Astrocyte of the hippocampus (primary cell): ENCODE measurements around the gene GRAMD1B.

Experiments
- DNase-seq: peaks from one replicate; pipeline ENCODE4 v3.0.0; 2011; ENCODE audit warnings: low read depth, low spot score

Gene GRAMD1B

DNA sequence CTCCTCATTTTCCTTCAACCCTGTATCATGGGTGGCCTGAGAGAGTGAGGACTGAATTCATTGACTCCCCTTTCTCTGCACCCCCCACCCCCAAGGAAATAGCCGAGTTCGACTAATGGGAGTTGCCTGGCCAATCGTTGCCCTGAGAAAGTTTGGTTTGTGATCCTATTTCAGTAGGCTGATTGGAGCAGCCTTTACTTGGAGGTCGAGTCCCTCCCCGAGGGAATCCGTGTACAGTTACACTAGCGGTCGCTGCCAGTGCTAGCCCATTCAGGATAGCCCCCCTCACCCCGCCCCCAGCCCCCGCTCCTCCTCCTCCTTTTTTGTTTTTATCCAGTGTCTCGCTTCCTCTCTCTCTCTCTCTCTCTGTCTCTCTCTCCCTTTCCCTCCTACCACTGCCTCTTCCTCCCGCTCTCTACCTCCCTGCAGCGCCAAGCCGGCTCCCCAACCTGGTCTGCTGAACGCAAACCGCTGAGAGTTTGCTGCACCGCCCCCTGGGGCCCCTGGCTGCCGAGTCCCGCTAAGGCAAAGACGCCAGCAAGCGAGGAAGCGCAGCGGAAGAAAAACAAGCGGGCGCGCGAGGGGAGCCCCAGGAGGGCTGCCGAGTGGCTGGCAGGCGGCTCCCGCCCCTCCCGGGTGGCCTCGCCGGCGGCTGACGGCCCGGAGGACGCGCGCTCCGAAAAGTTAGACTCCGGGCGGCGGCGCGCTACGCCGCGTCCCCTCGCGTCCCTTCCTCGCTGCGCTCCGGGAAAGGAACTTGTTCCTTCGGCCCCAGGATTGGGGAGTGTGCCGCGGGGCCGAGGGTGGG is at the start of gene GRAMD1B:
TSS of gene GRAMD1B (plus strand) at position 357 of the 808 bp plus-strand sequence. CDS start 524 bp downstream, outside the sequence.
- peak; percentile 80 for DNase-seq

DNA sequence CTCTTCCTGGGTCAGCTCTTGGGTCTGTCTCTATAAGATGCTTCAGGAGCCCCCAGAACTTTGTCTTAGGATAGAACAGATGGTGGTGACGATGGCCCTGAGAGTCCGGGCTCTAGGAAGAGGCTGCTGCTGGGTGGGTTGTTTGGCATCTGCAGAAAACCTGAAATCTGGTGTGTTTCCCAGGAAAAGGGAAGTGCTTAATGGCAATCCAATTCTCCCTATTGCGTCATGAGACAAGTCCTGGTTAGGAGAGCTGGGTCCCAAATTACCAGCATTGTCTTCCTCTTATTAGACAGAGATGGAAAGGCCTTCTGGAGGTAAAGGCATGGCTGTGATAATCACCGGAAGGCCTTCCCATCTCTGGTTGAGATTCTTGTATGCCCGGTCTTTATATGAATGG is 48.9 kb upstream of the GRAMD1B start:
- DNase-seq: no peak

DNA sequence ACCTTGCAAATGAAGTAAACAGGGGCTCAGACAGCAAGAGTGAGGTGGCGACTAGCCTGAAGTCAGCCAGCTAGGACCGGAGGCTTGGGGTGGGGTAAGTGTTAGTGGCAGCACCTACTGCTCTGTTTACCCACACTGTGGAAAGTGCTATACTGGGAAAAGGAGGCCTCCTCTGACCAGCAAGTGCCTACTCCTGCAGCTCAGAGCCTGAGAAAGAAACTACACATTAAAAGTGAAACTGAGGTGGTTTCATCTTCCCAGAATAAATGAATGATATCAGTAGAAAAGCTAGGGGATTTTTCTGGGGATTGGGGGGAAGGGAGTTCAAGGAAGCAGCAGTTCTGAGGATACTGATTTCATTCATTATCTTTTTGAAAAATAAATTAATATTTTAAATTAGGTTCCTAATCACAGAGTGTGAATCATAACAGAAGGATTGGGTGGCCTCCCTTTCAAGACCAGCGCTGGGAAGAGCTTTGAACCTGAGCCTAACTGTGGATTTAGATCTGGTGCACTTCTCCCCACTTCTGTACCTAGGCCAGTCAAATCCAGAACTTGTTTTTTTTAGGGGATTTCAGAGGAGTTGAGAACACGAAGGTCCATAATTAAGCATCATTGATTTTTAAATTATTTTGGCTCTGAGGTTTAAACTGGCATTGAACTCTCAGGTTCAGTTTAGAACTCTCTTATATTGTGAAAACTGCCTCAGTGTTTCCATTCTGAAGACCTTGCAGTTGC is 48.1 kb upstream of the GRAMD1B start:
- no peak for DNase-seq

DNA sequence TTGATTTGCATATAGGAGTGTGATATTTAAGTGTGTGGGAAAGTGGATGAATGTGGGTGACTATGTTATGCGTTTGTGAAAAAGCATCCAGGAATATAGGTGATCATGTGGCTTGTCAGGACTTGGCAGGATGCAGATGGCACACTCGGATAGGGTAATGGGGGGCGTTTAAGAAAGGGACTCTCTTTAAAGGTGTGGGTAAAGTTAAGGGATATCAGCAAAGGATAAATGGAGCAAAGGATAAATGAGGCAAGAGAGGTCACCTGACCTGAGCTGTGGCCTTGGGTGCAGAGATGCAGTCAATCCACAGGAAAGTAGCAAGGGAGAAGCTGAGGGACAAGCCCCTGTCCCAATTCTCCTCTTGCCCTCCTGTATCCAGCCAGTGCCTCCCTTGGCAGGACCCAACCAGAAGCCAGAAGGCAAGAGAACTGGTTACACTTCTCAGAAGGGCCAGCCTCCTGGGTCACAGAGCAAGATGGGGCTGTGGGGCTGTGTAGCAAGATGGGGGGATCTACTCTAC is 47.5 kb upstream of the GRAMD1B start:
- no peak for DNase-seq

DNA sequence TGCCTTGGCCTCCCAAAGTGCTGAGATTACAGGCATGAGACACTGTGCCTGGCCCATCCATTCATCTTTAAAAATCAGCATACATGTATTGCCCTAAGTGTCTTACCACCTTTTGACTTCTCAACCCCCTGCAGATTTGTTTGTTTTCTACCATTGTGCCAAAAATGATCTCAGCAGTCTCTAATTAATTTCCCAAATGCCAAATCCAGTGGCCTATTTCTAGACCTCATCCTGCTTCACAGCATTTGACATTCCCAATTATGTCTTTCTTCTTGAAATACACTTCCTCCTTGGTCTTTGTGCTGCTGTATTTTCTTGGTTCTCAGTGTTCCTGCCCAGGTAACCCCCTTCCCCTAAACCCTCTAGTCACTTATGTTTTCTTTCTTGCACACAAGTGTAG is 46.0 kb upstream of the GRAMD1B start:
- no peak for DNase-seq

DNA sequence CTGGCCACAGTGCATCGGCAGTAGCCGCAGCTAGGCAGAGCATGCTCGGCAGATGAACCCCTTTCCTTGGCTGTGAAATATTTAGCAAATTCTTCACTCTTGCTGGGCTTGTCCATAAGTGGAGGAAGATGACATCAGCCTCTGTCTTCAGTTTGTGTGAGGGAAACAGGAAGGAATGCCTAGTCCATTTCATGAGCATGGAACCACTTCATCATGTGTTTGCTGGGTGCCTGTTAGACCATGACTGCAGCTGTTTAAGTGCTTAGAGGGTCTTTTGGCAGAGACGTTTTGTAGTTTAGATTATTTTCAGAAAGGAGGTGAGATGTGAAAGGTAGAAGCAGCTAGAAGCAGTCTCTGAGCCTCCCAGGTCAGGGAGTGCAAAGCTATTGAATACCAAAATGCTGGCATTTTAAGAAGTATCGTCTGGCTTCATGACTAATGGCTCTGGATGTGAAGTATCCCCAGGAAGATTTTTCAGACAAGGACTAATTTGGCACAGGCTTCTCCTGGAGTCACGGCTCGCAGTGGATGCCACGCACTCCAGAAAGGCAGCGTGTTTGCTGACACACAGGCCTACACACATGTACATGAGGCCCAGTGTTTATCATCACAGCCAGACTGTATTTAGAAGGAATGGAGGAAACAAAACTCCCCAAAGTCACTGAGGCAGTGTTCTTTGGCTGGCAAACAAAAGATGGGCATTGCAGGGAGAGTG is 43.1 kb upstream of the GRAMD1B start:
- no peak for DNase-seq

DNA sequence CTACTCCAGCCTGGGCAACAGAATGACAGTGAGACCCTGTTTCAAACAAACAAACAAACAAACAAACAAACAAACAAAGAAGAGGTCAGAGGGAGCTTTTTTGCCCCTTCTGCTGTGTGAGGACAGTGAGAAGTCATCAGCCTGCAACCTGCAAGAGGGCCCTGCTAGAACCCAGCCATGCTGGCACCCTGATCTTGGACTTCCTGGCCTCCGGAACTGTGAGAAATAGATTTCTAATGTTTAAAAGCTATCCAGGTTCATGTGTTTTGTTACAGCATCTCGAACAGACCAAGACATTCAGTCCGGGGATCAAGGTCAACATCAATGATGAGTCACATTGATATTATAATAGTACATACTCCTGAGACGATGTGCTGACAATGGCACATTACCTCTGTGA is 41.4 kb upstream of the GRAMD1B start:
- no peak for DNase-seq

DNA sequence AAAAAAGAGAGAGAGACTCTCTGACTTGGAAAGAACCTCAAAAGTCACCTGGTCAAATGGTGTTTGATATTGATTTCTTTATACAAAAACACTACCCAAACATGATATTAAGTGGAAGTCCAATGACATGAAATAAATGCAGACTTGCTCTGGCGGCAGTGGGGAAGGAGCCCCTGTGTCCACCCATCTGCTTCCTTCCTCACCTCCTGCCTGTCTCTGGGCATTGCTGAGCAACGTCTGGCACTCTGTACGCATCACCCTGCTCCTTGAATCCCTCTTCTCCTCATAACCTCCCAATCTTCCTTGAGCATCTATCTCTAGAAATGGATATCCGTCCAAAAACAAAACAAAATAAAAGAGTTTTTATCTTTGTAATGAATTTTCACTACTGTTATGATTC is 39.9 kb upstream of the GRAMD1B start:
- no peak for DNase-seq

DNA sequence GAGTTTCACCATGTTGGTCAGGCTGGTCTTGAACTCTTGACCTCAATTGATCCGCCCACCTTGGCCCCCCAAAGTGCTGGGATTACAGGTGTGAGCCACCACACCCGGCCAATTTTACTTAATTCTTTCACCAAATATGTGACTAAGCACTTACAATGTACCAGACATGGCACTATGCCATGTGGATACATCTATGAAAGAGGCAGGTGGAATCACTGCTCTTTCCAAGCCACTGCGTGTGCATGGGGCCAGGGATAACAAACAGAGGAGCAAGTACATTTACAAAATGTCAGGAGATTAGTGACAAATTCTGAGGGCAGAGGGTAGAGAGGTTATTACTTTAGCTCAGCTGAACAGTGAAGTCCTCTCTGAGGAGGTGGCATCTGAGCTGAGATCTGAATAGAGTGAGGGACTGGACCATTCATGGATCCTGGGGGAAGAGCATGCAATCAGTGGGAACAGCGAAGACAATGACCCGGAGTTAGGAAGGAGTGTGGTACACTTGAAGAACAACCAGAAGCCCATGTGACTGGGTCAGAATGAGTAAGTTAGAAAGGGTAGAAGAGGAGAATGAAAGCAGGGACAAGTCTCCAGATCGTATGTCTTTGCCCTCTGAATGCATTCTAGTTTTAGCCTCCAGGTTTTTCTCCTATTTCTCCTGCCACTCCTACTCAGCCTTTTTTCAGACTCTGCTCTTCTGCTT is 38.3 kb upstream of the GRAMD1B start:
- DNase-seq: no peak

DNA sequence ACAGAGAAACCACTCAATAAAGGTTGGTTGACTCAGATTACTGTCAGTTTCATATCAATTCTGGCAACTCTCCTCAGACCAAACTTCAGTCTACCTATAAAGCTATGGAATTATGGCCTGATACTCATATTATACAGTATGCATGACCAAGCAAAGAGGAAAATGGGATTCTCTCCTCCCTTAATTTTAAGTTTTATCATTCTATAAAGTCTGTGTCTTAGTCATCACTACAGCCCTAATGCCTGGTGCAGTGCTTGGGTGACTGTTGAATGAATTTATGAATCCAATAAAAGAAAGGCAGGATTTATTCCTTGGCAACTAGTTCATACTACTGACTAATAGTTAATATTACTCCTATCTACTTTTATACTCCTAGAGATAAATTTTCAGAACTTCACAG is 37.6 kb upstream of the GRAMD1B start:
- no peak for DNase-seq

DNA sequence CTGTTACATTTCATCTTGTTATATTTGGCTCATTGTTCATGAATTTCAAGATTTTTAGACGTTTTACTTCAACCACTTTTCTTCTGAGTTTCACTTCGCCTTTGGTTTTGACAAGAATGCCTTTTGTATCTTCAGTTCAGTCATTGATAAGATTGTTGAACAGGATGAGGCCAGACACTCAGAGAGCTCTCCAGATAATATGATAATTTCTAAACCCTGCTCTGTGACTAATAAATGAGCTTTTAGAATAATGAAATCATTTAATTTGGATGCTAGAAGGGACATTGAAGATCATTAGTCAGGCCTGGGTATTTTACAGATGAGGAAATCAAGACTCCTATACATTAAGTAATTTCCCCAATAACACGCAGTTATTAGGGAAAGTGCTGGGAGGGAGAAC is 37.2 kb upstream of the GRAMD1B start:
- no peak for DNase-seq

DNA sequence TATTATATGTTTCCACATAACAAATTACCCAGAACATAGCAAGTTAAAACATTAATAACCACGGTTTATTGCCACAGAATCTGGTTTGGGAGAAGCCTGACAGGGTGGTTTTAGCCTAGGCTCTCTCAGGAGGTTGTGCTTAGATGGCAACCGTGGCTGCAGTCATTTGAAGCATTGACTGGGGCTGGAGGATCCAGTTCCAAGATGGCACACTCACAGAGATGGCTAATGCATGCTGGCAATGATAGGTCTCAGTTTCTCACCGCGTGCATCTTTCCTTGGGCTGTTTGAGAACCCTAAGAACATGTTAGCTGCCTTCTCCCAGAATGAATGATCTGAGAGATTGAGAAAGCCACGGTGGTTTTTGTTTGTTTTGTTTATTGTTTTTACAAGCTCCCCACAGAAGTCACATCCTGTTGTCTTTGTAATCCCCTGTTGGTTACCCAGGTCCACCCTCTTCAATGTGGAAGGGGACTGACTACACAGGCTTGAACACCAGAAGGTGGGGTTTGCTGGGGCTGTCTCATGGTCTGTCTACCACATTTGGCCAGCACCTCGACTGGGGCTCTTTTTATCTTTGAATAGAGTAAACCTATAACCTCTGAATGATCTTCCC is 36.6 kb upstream of the GRAMD1B start:
- DNase-seq: no peak

DNA sequence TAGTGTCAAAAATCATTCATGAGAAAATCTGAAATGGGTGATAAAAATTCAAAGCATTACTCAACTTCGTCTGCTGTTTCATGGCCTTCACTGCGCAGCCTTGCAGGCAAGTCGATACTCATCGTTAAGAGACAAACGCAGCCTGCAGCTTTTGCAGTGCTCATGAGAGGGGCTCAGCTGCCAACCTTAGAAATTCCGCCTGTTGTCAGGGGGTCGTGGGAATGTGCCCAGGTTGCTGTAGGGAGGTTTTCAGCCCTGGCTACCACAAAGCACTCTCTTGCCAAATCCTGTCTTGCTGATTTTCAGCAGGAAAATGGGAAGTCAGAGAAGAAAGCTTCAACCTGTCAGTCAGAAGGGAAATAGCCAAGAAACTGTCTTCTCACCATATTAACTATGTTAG is 25.4 kb upstream of the GRAMD1B start:
- DNase-seq: no peak

DNA sequence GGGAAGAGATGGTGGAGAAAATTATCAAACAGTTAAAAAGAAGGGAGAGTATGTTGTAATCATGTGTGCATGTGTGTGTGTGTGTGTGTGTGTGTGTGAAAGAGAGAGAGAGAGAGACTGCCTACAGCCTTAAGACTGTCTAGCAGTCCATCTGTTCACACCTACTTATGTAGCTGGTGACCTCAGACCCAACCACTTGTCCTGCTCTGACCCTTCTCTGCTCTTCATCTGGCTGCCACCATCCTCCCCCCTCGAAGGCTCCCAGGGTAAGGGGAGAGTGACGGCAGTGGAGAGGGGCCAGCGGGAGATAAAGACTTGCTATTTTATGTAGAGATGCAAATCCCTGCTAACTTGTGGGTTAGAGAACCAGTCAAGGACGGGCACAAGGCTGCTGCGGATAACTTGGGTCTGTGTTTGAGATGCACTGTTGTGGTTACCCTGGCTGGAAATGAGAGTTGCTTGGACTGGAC is 24.9 kb upstream of the GRAMD1B start:
- no peak for DNase-seq

DNA sequence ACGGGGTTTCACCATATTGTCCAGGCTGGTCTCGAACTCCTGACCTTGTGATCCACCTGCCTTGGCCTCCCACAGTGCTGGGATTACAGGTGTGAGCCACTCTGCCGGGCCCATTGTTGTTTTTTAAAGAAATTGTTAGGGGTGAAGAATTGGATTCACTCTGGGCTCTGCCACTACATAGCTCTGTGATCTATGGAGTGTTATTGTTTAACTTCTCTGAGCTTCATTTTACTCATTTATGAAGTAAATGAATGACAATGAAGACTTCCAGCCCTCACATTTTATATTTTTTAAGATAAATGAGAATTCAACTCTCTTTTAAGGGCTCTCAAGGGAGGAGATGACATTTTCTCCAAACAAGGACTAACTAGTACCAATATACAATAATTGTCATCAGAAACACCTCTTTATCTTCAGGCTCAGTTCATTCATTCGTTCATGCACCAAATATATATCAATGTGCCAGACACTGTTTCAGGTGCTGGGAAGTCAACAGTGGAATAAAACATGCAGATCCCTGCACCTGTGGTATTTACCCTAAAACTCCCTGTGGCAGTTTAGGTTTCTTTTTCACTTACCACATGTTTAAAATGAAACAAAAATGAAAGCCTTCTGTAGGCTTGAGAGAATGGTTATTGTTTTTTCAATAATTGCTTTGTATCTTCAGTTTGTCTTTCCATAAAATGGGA is 23.5 kb upstream of the GRAMD1B start:
- DNase-seq: no peak

DNA sequence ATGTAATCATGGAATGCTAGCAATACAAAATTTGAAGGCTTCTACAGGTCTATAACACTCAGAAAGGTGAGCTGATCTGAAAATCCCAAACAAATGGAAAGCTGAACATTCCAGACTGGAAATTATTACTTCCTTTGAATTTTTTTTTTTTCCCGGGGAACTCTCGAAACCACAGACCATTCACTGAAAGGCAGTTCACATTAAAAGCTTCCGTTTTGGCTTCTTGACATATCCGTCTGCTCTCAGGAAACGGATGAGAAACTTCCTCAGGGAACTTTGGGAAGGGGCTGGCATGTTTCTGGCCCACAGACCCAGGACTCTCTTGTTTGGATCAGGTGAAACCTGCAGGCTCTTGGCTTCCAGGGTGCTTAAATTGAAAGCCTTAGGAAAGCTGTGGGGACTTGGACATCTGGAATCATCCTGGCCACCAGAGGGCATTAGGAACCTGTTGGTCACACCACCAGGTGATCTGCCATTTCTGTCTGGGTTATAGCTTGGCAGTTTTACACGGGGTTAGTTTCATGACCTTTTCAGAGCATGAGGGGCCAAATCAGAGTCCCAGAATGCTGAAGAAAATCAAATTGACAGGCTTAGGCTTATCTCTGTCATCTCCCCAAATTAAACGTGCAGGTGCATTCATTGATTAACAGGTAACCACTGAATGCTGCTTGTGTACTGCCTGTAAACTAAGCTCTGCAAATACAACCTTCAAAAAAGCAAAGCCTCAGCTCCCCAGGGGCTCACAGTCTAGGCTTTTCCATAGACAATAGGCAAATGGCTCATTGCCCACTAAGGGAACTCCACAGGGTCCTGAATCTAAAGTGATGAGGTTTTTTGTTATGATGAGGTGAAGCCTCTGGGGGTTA is 22.7 kb upstream of the GRAMD1B start:
- DNase-seq: peak; percentile 74

DNA sequence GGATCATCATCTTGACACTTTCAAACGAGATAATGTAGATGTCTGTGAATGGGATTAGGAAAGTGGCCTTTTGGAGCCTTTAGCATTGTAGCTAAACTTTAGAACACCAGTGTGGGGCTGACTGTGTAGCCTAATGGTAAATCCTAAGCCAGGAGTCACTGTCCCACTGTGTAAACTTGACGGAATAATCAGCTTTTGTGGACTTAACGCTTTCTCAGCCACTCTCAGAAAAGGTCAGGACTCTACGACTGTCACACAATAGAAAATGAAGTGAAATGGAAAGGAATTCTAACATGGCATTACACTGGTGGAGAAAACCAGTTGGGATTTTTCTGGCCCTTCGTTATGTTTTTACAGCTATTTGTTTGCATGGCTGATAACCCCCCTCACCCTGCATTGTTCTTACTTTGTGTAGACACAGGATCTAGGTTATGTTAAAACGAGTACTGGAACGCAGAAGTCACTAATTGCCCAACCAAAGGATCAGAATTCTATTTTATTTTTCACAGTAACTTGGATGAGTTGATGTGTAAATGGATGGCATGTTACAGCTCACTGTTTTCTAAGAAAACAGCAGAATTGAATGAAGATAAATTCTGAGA is 22.0 kb upstream of the GRAMD1B start:
- no peak for DNase-seq

DNA sequence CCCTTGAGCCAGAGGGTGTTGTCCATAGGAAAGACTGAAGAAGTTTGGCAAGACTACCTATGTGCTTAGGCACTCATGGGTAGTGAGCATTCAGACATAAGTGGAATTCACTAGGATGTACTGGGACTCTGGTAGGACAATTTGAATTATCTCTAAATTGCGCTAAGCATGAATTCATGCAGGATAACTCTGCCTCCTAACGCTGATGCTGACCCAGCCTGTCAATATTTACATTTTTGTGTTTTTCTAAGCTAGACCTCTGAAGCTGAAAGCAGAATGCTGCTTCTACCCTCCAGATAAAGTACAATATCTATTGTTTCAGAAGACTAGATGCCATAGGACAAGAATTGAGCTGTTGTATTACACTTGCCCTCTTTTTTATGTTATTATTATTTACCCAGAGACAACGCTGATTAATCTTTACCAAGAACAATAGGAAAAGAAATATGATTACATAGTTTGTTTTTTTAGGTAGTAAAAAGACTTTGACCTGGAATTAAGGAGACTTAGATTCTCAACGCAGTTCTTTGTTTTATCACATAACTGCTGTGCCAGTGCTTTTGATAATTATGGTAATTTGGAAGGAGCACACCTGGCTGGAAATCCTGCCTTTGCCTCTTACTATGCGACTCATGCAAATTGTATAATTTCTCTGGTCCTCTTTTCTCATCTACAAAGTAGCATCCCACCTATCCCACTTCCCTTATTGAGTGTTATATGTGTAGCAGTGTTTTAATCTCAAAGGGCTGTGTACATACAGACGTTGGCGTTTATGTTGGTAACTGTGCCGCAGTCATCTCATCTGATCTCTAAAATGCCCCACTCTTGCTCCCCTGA is 21.2 kb upstream of the GRAMD1B start:
- no peak for DNase-seq
